ENCODE measurements around the gene PARD6B. TPM values are rescaled to one million over a fixed set of nuclear protein-coding genes. Genes with fewer than 3 reads are reported as not detected.

The PARD6B gene
- total and polyA plus RNA-seq, 2 of the 13 experiments (the other 11 are each of a cell fraction or from before 2014, with no cell fraction given) = 6.9 to 22.2 TPM

GRCh38 chr20:50790651-50791277 lies 59.4 kb downstream of the PARD6B start (continued):
- TF ChIP-seq ZNF230 (CRISPR knock-in tag; IDR thresholded peaks at IDR 0.05) (peak; percentile 91; the same call in 1 of the 2 replicates), MBNL3 (CRISPR knock-in tag; conservative IDR thresholded peaks at IDR 0.05) (no peak), GRHL1 (CRISPR knock-in tag; conservative IDR thresholded peaks at IDR 0.05) (no peak), ELK4 (CRISPR knock-in tag; IDR thresholded peaks at IDR 0.05; ENCODE audit: borderline replicate concordance) (peak; percentile 86; the same call in 1 of the 2 replicates), SIX1 (CRISPR knock-in tag; IDR thresholded peaks at IDR 0.05; ENCODE audit: borderline replicate concordance) (peak; percentile 27; the same call in 1 of the 2 replicates), KDM1A (CRISPR knock-in tag; IDR thresholded peaks at IDR 0.05) (peak; percentile 98), POLR2AphosphoS2 (IDR thresholded peaks at IDR 0.05; ENCODE audit: low read depth, low read length) (no peak), ZNF670 (CRISPR knock-in tag; IDR thresholded peaks at IDR 0.05; ENCODE audit: borderline replicate concordance) (peak; percentile 97; the same call in 1 of the 2 replicates), ZNF737 (CRISPR knock-in tag; IDR thresholded peaks at IDR 0.05; ENCODE audit: borderline replicate concordance) (peak; percentile 43; the same call in 1 of the 2 replicates), AFF4 (CRISPR knock-in tag; IDR thresholded peaks at IDR 0.05) (peak; percentile 78), CCAR2 (optimal IDR thresholded peaks at IDR 0.05; ENCODE audit: low read depth, low read length) (peak; percentile 76), ZNF724P (CRISPR knock-in tag; IDR thresholded peaks at IDR 0.05; ENCODE audit: borderline replicate concordance) (peak; percentile 91), TBX3 (IDR thresholded peaks at IDR 0.05; ENCODE audit: borderline replicate concordance) (no peak), NCOA1 (CRISPR knock-in tag; IDR thresholded peaks at IDR 0.05) (peak; percentile 43; the same call in 1 of the 2 replicates), ZNF574 (CRISPR knock-in tag; IDR thresholded peaks at IDR 0.05) (peak; percentile 92), STAT6 (CRISPR knock-in tag; IDR thresholded peaks at IDR 0.05; ENCODE audit: borderline replicate concordance) (peak; percentile 89; the same call in 1 of the 2 replicates)

All from HepG2 (cell line).